Lower leg skin (tissue), 3 donors: ENCODE data around the gene ZNF503.

Experiments
- POLR2A ChIP-seq, 2 donors: fragments of 450-650 bp; IDR thresholded peaks; one replicate each; pipeline ENCODE4 v1.6.1; 2016 to 2017; ENCODE audit warnings: antibody characterized with exemption in 2 of 2, mild to moderate bottlenecking in 1 of 2, moderate library complexity in 1 of 2
- TF ChIP-seq, protein P1 (sequence below), 3 donors: fragments of 450-650 bp; IDR thresholded peaks; one replicate each; pipeline ENCODE4 v1.5.1; 2016; ENCODE audit warnings: antibody characterized with exemption in 3 of 3, mild to moderate bottlenecking in 3 of 3, moderate library complexity in 2 of 3

DNA sequence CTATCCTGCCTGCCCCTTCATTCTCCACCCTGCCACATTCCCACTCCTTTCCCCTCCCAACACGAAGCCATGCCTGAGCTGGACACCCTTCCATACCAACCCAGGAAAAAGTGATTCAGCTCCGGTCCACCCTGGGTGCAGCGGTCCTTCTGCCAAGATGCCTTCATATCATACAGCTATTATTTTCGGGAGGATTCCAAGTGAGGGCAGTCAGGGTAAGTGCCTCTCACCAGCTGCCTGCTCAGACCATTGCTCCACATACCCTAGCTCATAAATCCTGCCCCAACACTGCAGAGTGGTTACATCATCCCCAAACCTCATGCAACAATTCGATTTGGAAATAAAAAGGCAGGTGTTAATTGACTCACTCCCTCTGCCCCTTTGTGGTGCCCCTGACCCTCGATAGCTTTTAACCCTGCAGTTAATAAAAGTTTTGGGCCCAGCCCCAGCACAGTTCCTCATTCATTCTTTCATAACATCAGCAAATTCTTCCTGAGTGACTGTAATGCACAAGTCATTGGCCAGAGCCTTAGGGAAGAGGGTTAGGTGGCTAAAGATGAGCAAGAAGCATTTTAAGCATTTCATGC is 42.6 kb downstream of the ZNF503 start:
- TF ChIP-seq, protein P1, sequence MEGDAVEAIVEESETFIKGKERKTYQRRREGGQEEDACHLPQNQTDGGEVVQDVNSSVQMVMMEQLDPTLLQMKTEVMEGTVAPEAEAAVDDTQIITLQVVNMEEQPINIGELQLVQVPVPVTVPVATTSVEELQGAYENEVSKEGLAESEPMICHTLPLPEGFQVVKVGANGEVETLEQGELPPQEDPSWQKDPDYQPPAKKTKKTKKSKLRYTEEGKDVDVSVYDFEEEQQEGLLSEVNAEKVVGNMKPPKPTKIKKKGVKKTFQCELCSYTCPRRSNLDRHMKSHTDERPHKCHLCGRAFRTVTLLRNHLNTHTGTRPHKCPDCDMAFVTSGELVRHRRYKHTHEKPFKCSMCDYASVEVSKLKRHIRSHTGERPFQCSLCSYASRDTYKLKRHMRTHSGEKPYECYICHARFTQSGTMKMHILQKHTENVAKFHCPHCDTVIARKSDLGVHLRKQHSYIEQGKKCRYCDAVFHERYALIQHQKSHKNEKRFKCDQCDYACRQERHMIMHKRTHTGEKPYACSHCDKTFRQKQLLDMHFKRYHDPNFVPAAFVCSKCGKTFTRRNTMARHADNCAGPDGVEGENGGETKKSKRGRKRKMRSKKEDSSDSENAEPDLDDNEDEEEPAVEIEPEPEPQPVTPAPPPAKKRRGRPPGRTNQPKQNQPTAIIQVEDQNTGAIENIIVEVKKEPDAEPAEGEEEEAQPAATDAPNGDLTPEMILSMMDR (IDR thresholded peaks at IDR 0.05) = no peak
- no peak for TF ChIP-seq POLR2A (IDR thresholded peaks at IDR 0.05)
